ENCODE data around the gene DCTN4. TPM values are rescaled to one million over a fixed set of nuclear protein-coding genes. Genes with fewer than 3 reads are reported as not detected.

The DCTN4 gene
- total RNA-seq, 1 donor from 2014 or later = 68.5 TPM

DNA sequence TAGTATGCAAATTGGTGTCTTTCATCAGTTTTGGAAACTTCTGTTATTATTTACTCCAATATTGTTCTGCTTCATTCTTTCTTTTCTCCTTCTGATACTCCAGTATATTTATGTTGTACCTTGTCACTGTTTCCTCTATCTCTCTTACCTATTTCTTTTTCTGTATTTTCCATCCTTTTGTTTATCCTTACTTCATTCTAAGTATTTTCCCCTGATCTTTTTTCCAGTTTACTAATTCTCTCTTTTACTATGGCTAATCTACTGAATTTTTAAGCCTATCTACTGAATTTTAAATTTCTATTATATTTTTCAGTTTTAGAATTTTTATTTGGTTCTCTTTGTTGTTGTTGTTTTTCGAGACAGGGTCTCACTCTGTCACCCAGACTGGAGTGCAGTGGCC, 27.1 kb upstream of the DCTN4 start:
- H3K4me1 ChIP-seq = peaks cover 89% of the 10 kb centered on the region
- intact Hi-C loops (cut with DNase I) = no loop called here
- TF ChIP-seq, protein P1, sequence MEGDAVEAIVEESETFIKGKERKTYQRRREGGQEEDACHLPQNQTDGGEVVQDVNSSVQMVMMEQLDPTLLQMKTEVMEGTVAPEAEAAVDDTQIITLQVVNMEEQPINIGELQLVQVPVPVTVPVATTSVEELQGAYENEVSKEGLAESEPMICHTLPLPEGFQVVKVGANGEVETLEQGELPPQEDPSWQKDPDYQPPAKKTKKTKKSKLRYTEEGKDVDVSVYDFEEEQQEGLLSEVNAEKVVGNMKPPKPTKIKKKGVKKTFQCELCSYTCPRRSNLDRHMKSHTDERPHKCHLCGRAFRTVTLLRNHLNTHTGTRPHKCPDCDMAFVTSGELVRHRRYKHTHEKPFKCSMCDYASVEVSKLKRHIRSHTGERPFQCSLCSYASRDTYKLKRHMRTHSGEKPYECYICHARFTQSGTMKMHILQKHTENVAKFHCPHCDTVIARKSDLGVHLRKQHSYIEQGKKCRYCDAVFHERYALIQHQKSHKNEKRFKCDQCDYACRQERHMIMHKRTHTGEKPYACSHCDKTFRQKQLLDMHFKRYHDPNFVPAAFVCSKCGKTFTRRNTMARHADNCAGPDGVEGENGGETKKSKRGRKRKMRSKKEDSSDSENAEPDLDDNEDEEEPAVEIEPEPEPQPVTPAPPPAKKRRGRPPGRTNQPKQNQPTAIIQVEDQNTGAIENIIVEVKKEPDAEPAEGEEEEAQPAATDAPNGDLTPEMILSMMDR (IDR thresholded peaks at IDR 0.05) = no peak
- ATAC-seq (no peak), DNase-seq (no peak)
- no peak overlapping the region for H3K4me3 ChIP-seq
- H3K9me3 ChIP-seq = no peaks in the 10 kb centered on the region
- no peak overlapping the region for H3K27ac ChIP-seq
- H3K36me3 ChIP-seq = no peaks in the 10 kb centered on the region
- no peaks in the 10 kb centered on the region for H3K27me3 ChIP-seq

DNA sequence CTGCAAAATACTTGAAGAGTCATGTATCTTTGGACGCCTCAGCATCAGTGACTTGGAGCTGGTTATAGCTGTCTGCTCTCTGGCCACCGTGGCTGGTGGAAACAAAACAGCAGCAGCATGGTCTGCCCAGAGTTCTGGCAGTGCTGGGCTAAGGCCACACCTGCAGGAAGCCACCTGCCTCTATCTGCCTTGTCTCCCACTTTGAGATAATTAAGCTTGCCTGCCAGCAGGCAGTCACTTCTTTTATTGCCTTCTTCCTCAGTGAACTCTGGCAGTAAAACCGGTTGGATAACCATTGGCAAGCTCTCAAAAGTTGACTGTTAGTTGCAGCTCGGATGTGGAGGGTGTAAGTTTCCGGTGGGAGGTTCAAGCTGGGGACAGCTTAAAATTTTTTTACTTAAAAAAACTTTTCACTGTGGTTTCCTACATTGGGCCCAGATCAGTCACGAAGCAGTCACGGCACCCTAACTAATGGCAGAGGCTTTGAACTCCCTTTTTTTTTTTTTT, 24.7 kb upstream of the DCTN4 start:
- TF ChIP-seq, protein P1 (IDR thresholded peaks at IDR 0.05) = no peak
- H3K4me3 ChIP-seq = peak overlapping the region; percentile 9
- H3K4me1 ChIP-seq = peaks cover 81% of the 10 kb centered on the region
- H3K9me3 ChIP-seq = no peaks in the 10 kb centered on the region
- no peaks in the 10 kb centered on the region for H3K36me3 ChIP-seq
- peak; percentile 47 for ATAC-seq
- peak overlapping the region; percentile 93 for H3K27ac ChIP-seq
- intact Hi-C loops (cut with DNase I) = no loop called here
- no peaks in the 10 kb centered on the region for H3K27me3 ChIP-seq
- DNase-seq = no peak

DNA sequence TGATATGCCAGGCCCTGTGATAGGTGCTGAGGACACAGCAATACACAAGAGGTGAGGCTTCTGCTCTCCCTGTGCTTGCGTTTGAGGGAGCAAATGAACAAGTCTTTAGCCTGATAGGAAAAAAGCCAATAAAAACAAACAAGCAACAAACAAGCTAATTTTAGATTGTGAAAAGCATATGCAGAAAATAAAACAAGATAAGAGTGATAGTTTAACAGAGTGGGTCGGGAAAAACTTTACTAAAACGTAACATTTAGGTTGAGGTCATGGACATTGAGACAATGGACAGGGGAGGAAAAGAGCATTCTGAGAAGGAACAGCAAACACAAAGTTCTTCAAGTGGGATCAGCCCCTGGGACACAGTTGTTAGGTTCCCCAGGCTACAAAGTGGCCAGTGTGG, 24.0 kb upstream of the DCTN4 start:
- DNase-seq = no peak
- Histone ChIP-seq H3K27me3 (no peaks in the 10 kb centered on the region), H3K4me3 (no peak overlapping the region), H3K4me1 (peaks cover 77% of the 10 kb centered on the region), H3K9me3 (no peaks in the 10 kb centered on the region), H3K36me3 (no peaks in the 10 kb centered on the region), H3K27ac (peak overlapping the region; percentile 93)
- no peak for ATAC-seq
- TF ChIP-seq, protein P1 (IDR thresholded peaks at IDR 0.05) = no peak
- intact Hi-C loops (cut with DNase I) = no loop called here

DNA sequence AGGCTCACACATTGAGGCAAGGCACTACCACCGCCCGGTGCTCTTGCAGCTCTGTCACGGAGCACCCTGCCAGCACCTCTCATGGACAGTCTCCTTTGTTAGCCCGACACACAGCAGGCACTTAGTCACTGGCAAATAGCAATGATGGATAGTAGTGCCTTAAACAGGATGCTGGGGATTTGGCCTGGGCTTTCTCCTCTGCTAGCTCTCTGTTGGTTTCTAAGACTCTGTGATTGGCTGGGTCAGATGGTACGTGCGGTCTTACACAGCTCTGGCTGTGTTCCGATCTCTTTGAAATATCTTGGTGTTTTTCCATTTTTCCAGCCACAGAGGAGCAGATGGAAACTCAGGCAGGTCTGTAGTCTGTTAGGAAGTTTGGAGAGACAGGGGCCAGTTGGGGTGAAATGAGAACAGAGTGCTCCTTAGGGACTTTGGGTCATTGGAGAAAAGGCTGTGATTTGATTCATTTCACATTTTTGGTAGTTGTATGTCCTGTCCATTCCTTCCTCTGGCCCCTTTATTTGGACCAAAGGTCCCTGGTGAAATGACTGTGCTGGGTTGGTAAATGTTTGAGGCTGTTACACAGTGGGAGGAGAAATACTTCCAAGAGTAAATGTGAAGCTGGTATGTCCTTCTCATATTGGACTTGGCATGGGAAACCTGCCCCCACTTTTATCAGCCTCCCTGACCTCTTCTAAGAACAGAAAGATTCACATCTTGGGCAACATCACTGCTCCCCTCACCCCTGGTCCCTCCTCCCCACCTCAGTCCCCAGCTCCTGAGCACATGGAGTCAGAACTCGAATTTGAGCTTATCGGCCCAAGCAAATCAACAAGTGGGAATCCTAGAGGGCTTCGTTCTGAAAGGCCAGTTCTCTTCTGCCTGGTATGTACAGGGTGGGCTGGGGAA, 23.1 kb upstream of the DCTN4 start:
- H3K4me3 ChIP-seq = no peak overlapping the region
- H3K27ac ChIP-seq = peak overlapping the region; percentile 93
- peak; percentile 1 for ATAC-seq
- H3K4me1 ChIP-seq = peaks cover 74% of the 10 kb centered on the region
- H3K36me3 ChIP-seq = no peaks in the 10 kb centered on the region
- no peaks in the 10 kb centered on the region for H3K9me3 ChIP-seq
- no peak for DNase-seq
- no peaks in the 10 kb centered on the region for H3K27me3 ChIP-seq
- intact Hi-C loops (cut with DNase I) = no loop called here
- TF ChIP-seq, protein P1 (IDR thresholded peaks at IDR 0.05) = no peak

DNA sequence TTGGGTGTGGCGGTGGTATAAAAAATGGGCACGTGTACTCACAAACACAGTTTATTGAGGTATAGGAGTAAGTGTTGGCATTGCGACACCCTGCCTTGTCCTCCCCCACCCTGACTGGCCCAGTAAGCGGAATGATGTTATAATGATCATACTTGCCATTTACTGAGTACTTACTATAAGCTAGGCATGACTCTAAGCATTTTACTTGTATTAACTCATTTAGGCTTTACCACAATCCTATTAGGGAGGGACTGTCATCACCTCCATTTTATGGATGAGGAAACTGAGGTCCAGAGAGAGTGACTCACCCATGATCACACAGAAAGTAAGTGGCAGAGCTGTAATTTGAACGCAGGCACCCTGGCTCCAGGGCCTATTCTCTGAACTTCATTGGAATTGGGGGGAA, 22.0 kb upstream of the DCTN4 start:
- TF ChIP-seq, protein P1 (IDR thresholded peaks at IDR 0.05) = no peak
- H3K4me1 ChIP-seq = peaks cover 67% of the 10 kb centered on the region
- H3K27me3 ChIP-seq = no peaks in the 10 kb centered on the region
- no peaks in the 10 kb centered on the region for H3K36me3 ChIP-seq
- H3K27ac ChIP-seq = peak overlapping the region; percentile 93
- DNase-seq = no peak
- no peak for ATAC-seq
- H3K4me3 ChIP-seq = peak overlapping the region; percentile 77
- intact Hi-C loops (cut with DNase I) = no loop called here
- no peaks in the 10 kb centered on the region for H3K9me3 ChIP-seq
